ENCODE measurements around the gene FOXP1.

Gene FOXP1

GRCh38 chr3:71290301-71290700, 293.2 kb downstream of the FOXP1 start:
- no peak for DNase-seq

- no peak for DNase-seq
These were observed 295.1 kb downstream of the FOXP1 start for GRCh38 chr3:71288269-71288930.

- no peak for DNase-seq
These were observed 298.4 kb downstream of the FOXP1 start for GRCh38 chr3:71285086-71285485.

- DNase-seq = no peak
These were observed 300.6 kb downstream of the FOXP1 start for GRCh38 chr3:71282976-71283375.

- no peak for DNase-seq
These were observed 302.2 kb downstream of the FOXP1 start for GRCh38 chr3:71281280-71281679.

- DNase-seq = no peak
These were observed 306.2 kb downstream of the FOXP1 start for GRCh38 chr3:71277341-71277740.

GRCh38 chr3:71276531-71276930, 307.0 kb downstream of the FOXP1 start:
- DNase-seq = no peak

- no peak for DNase-seq
These were observed 310.1 kb downstream of the FOXP1 start for GRCh38 chr3:71273453-71273852.

- DNase-seq = no peak
These were observed 311.9 kb downstream of the FOXP1 start for GRCh38 chr3:71271596-71271995.

GRCh38 chr3:71269906-71270305, 313.6 kb downstream of the FOXP1 start:
- no peak for DNase-seq

- no peak for DNase-seq
These were observed 315.0 kb downstream of the FOXP1 start for GRCh38 chr3:71268462-71268999.

GRCh38 chr3:71266875-71267274, 316.7 kb downstream of the FOXP1 start:
- no peak for DNase-seq

GRCh38 chr3:71265365-71265915, 318.1 kb downstream of the FOXP1 start:
- no peak for DNase-seq

- DNase-seq = no peak
These were observed 318.7 kb downstream of the FOXP1 start for GRCh38 chr3:71264840-71265239.

GRCh38 chr3:71262364-71263265, 320.9 kb downstream of the FOXP1 start:
- DNase-seq = no peak

GRCh38 chr3:71260782-71261181, 322.7 kb downstream of the FOXP1 start:
- DNase-seq = no peak

GRCh38 chr3:71258526-71258925, 325.0 kb downstream of the FOXP1 start:
- DNase-seq = no peak

- no peak for DNase-seq
These were observed 325.4 kb downstream of the FOXP1 start for GRCh38 chr3:71258116-71258515.

GRCh38 chr3:71255498-71255897, 328.0 kb downstream of the FOXP1 start:
- no peak for DNase-seq

GRCh38 chr3:71254281-71255057, 329.1 kb downstream of the FOXP1 start:
- no peak for DNase-seq

GRCh38 chr3:71253169-71253568, 330.4 kb downstream of the FOXP1 start:
- DNase-seq = no peak

GRCh38 chr3:71252466-71252865, 331.1 kb downstream of the FOXP1 start:
- no peak for DNase-seq
